GM21381 (cell line): ENCODE measurements around the gene RNGTT.
"Not testable (repeated sequence)": the region's sequence is repeated elsewhere in the genome, so short reads cannot be mapped to it uniquely, and the experiment has no call there.

Experiments used
- ATAC-seq: cut with Tn5 transposase; IDR thresholded peaks from one replicate; pipeline ENCODE4 v1.9.1; 2021; ENCODE audit warnings: mild to moderate bottlenecking, moderate library complexity; ENCODE audit not compliant: unreplicated experiment

RNGTT gene

DNA sequence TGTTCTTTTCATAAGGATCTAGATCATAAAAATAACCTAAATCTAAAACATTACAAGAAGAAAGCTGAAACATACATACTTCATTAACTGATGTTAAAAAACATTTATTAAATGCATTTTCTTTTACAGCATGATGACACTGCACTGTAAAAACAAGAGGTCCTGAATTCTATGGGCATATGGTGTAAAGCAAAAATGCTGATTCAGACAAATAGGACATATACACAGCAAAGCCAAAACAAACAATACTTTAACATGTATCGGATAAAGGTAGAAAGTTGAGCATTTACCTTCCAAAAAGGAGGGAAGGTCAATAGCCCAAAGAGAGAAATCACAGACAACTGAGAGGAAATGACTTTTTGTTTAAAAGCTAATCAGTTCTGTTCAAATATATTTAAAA is 221.5 kb downstream of the RNGTT start:
- no peak for ATAC-seq

DNA sequence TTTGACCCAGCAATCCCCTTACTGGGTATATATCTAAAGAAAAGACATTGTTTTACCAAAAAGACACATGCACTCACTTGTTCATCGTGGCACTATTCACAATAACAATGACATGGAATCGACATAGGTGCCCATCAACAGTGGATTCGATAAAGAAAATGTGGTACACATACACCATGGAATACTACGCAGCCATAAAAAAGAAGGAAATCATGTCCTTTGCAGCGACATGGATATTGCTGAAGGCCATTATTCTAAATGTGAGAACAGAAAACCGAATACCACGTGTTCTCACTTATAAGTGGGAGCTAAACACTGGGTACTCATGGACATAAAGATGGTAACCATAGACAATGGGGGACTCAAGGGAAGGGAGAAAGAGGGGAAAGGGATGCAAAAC is 222.3 kb downstream of the RNGTT start:
- ATAC-seq: no peak

DNA sequence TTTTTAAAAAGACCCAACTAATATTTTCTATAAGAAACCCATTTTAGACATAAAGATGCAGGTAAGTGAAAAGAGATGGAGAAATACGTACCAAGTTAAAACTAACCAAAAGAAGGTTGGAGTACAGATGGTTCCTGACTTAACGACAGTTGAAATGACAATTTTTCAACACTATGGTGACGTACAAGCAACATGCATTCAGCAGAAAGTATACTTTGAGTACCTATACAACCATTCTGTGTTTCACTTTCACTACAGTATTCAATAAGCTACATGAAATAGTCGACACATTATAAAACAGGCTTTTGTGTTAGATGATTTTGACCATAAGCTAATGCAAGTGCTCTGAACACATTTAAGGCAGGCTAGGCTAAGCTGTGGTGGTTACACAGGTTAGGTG is 228.9 kb downstream of the RNGTT start:
- ATAC-seq: no peak

DNA sequence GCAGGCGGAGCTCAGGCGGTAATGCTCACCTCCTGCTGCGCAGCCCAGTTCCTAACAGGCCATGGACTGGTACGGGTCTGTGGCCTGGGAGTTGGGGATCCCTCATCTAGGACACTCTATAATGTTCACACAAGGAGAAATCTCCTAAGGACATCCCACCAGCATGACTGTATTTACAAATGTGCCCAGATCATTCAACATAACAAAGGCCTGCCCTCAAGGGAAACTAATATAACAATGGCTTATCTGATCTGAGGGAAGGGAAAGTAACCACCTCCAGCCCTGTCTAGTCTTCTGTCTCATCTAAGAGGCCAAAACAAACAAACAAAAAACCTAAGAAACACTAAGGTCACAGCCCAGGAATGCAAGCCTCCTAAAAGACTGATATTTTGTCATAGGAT is 232.8 kb downstream of the RNGTT start:
- ATAC-seq: no peak

DNA sequence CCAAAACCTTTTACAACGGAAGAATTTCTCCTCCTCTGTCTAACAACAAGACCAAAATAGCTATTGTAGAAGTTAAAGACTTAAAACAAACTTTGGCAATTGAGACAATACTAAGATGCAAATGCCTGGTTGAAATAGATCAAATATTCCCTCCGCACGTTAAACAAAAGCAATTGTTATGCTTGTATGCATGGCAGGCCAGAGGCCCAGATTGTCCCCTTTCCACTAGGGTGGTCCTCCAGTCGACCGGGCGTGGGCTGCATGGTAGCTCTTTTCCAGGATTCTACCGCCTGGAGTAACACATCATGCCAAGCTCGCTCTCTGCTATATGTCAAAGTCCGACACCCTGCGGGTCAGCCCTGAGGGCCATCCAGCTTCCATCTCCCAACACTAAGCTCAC is 234.7 kb downstream of the RNGTT start:
- ATAC-seq: no peak

DNA sequence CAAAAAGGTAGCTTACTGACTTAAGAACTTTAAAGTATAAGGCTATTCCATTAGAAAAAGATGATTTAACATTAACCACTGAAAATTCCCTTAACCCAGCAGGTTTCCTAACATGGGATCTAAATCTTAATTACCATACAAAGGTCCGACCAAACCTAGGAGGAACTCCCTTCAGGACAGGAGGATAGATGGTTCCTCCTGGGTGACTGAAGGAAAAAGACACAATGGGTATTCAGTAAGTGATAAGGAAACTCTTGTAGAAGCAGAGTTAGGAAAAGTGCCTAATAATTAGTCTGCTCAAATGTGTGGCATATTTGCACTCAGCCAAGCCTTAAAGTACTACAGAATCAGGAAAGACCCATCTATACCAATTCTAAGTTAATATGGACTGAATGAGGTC is 237.0 kb downstream of the RNGTT start:
- ATAC-seq: not testable (repeated sequence)

DNA sequence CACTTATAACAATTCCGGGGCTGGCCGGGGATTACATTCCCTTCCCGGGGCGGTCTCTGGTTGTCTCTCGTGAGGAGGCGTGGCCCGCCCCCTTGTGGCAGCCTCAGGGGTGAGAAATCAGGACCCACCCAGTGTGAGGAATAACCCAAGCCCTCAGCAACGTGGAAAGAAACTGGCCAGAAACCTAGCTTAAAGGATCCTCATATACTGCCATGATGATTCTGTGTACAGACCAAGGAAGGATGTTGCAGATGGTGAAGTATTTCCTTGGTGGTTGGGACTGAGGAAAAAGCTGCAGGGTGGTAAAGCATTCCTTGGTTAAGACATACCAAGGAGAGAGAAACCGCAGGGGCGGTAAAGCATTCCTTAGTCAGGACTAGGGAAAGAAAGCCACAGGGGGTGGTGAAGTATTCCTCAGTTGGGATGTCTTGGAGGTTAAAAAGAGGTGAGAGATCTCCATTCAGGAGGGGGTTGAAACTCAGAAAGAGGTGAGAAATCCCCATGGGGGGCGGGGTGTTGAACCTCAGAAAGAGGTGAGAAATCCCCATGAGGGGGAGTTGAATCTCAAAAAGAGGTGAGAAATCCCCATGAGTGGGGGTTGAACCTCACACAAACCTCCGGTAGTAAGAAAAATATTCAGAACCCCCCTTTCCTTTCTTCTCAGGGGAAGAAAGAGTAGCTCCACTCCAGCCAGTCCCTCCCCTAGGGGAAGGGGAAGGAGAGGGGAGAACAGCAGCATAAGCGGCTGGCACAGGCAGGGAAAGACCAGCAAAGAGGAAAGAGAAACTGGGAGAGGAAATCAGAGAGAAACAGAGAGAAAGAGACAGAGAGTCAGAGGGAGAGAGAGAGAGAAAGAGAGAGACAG is 238.1 kb downstream of the RNGTT start:
- ATAC-seq: no peak

DNA sequence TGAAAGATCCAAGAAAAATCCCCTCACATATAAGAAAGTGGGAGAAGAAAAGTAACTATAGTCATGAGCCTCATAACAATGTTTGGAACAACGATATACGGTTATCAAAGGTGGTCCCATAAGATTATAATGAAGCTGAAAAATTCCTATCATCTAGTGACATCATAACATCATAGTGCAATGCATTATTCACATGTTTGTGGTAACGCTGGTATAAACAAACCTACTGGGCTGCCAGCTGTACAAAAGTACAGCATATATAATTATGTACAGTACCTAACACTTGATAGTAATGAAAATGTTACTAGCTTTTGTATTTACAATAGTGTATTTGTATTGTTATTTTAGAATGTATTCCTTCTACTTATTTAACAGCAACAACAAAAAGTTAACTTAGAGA is 240.7 kb downstream of the RNGTT start:
- no peak for ATAC-seq

DNA sequence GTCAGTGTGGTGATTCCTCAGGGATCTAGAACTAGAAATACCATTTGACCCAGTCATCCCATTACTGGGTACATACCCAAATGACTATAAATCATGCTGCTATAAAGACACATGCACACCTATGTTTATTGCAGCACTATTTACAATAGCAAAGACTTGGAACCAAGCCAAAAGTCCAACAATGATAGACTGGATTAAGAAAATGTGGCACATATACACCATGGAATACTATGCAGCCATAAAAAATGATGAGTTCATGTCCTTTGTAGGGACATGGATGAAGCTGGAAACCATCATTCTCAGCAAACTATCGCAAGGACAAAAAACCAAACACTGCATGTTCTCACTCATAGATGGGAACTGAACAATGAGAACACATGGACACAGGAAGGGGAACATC is 247.0 kb downstream of the RNGTT start:
- ATAC-seq: not testable (repeated sequence)

DNA sequence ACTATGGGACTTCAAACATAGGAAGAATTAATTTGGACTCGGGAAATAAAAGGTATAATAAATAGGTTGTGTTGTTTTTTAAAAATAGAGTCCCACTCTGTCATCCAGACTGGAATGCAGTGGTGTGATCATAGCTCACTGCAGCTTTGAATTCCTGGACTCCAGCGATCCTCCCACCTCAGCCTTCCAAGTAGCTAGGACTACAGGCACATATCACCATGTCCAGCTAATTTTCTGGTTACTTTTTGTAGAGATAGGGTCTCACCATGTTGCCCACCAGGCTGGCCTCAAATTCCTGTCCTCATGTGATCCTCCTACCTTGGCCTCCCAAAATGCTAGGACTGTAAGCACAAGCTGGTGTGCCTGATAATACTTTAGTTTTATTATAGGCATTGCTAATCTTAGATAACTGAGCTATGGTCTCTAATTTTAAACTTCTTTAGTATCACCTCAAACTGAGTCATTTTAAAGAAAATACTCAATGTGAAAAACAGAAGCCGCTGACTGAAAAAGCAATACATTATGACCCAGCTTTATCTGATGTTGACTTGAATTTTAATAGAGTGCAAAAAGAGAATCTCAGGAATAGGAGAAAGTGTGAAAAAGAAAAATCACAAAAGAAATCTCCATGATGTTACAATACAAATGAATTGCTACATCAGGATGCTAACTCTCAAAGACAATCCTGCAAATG is 251.0 kb downstream of the RNGTT start:
- ATAC-seq: no peak

DNA sequence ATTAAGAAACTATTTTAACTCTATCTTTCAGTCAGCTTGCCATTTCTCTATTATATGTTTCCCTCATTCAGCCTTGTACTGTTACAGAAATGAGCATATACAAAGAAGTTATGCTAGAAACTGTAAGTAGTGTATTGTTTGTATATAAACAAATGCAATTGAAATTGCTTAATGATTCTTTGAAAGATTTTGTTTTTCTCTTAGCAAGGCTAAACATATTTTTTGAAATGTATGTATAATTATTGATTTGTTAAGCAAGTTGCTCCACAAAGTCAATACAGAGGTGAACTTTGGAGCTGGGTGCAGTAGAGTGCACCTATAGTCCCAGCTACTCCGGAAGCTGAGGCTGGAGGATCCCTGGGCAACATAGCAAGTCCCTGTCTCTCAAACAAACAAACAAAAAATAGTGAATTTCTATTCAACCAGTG is 253.6 kb downstream of the RNGTT start:
- no peak for ATAC-seq

DNA sequence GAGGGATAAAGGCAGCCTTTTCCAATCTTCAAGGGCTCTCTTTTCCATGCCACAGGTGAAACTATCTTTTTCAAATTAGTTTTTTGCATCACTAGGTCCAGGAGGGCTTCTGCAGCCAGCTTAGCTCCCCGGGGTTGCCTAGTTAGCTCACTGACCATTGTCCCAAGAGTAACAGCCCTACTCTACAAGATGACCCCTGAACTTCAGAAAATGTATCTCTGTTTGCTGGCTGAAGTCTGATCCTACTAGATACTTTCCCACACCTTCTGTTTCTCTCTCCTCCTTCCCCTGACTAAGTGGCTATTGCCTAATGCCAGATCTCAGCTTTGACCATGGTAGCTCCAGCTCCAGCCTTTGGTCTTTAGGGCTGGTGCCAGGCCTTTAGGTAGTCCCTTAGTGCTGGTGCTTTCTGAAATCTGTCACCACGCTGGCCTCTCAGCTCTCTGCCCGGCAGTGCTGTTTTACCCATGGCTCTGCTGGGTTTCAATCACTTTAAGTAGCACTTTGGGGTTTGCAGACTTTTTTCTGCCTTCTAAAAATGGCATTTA is 255.1 kb downstream of the RNGTT start:
- no peak for ATAC-seq

DNA sequence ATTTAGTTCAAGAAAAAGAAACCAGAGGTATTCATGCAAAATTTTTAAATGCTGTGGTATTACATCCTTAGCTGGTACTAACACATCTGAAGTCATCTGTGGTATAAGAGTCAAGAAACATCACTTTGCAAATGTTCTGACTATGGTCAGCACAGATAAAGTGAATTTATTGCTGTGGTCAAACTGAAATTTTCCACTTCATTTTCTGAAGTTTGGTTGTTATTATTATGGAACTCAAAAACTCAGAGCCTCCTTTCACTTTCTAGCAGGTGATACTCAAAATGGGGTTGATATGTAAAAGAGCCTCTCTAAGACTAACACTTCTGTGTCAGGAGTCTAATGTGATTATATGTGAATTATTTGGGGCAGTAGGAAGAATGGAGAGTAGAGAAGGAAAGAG is 257.8 kb downstream of the RNGTT start:
- peak; percentile 89 for ATAC-seq

DNA sequence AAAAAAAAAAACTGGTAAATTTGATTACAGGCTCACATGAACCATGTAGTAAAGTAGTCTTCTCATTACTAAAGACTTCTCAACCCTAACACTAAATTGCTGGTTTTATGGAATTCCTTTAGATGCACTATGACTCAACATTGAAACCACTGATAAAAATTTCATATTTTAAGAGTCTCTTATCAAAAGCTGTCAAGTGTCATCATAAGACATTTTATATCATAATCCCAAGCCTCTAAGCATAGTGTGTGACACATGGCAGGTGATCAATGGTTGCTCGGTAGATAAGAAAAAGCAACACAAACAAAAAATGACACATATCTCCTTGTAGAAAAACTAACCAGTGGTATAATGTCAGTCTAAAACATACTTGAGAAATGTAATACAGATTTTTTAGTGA is 258.4 kb downstream of the RNGTT start:
- no peak for ATAC-seq

DNA sequence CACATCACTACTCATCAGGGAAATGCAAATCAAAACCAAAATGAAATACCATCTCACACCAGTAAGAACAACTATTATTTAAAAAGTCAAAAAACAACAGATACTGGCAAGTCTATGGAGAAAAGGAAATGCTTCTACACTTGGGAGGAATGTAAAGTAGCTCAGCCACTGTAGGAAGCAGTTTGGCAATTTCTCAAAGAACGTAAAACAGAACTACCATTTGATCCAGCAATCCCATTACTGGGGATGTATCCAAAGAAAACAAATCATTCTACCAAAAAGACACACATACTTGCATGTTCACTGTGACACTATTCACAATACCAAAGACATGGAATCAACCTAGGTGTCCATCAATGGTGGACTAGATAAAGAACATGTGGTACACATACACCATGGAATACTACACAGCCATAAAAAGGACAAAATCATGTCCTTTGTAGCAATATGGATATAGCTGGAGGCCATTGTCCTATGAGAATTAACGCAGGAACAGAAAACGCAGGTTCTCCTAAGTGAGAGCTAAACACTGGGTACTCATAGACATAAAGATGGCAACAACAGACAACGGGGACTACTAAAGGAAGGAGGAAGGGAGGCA is 260.4 kb downstream of the RNGTT start:
- ATAC-seq: no peak

DNA sequence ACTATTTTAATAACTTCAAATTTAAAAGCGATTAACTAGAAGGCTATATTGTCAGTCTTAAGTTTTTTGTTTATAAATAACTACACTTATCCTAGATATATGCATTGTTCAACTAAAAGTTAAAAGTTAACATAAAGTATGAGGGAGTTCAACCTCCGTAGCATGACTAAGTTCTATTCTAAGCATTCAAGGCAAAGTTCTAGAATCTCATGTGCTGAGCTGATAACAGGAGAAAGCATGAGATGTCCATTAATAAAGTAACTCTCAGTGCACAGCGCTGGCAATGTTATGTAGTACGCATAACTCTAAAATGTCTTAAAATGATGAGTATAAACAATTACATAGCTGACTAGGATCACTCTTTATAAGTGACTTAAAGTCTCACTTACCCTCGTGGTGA is 264.8 kb downstream of the RNGTT start:
- no peak for ATAC-seq

DNA sequence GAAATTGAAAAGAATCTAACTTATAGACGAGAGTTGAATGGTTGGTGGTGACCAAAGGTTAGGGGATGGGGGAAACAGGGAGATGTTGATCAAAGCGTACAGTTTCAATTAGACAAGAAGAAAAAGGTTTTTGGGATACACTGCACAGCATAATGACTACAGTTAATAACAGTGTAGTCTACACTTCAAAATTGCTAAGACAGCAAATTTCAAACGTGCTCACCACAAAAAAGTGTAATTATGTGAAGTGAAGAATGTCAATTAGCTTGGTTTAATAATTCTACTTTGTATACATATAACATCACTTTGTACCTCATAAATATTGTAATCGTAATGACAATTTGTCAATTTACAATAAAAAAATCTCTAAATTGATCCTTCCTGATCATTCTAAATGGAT is 267.5 kb downstream of the RNGTT start:
- ATAC-seq: no peak

DNA sequence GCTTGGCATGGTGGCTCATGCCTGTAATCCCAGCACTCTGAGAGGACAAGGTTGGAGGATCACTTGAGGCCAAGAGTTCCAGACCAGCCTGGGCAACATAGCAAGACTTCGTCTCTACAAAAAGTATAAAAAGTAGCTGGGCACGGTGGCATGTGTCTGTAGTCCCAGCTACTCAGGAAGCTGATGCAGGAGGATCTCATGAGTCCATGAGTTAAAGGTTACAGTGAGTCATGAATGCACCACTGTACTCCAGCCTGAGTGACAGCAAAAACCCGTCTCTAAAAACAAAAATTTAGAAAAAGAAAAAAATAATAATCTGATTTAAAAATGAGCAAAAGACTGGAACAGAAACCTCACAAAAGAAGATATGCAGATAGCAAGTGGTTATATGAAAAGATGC is 279.7 kb downstream of the RNGTT start:
- no peak for ATAC-seq

DNA sequence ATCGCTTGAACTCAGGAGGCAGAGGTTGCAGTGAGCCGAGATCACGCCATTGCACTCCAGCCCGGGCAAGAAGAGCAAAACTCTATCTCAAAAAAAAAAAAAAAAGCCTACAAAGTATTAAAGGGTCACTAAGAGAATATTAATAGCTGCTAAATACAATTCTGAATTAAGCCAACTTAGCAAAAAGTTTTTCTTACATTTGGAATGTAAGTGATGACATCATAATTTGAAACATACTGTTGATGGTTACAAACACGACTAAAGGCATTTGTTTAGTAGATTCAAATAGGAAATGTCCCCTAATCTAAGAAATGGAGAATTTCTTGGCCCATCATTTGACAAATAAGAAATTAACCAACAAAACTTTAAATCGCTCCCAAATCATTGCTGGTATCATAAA is 282.8 kb downstream of the RNGTT start:
- ATAC-seq: no peak

DNA sequence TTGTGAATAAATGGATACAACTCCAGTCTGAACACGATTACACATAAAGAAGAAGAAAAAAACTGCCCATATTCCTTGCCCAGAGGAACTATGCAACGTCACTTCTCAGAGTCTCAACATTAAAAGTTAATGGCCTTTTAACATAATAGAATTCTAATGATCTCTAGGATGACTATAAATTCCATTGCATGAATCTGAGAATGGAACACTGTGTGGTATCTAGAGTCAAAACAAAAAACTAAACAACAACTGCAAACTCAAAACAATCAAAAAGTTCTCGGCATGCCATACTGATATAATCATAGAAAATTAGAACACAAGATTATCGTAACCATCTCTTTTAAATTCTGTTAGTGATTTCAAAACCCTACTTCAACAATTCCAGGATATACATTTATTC is 283.6 kb downstream of the RNGTT start:
- no peak for ATAC-seq

DNA sequence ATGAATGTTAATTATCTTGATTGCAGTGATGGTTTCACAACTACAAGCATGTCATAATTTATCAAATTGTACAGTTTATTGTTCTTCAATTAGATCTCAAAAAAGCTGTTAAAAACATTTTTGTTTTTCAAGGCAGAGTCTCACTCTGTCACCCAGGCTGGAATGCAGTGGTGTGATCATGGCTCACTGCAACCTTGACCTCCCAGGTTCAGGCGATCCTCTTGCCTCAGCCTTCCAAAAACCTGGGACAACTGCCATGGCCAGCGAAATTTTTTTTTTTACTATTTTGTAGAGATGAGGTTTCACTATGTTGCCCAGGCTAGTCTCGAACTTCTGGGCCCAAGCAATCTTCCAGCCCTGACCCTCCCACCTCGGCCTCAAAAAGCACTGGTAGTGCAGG is 286.1 kb downstream of the RNGTT start:
- ATAC-seq: no peak

DNA sequence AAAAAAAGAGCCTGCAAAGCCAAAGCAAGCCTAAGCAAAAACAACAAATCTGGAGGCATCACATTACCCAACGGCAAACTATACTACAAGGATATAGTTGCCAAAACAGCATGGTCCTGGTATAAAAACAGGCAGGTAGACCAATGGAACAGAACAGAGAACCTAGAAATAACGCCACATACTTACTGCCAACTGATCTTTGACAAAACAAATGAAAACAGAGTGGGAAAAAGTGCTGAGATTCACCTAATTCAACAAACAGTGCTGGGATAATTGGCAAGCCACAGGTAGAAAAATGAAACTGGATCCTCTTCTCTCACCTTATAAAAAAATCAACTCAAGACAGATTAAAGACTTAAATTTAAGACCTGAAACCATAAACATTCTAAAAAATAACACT is 291.8 kb downstream of the RNGTT start:
- ATAC-seq: no peak
